Thyroid gland (tissue), 4 donors: Measurements from ENCODE around the gene THRB.

ENCODE experiments used
- POLR2A ChIP-seq, 2 donors: fragments of 450-650 bp; IDR thresholded peaks; one replicate each; pipeline ENCODE4 v1.6.1; 2017; ENCODE audit warnings: antibody characterized with exemption in 2 of 2, mild to moderate bottlenecking in 2 of 2, moderate library complexity in 1 of 2
- TF ChIP-seq, protein P1 (sequence below), 6 experiments: fragments of 200-600 bp in 3 of 6; fragments of 450-650 bp in 3 of 6; sonication (generic) in 3 of 6; IDR thresholded peaks; one replicate each; pipeline ENCODE4 v1.5.1; 2016 to 2019; ENCODE audit warnings: antibody characterized with exemption in 6 of 6, mild to moderate bottlenecking in 2 of 6, inconsistent platforms in 1 of 6, moderate library complexity in 1 of 6

DNA sequence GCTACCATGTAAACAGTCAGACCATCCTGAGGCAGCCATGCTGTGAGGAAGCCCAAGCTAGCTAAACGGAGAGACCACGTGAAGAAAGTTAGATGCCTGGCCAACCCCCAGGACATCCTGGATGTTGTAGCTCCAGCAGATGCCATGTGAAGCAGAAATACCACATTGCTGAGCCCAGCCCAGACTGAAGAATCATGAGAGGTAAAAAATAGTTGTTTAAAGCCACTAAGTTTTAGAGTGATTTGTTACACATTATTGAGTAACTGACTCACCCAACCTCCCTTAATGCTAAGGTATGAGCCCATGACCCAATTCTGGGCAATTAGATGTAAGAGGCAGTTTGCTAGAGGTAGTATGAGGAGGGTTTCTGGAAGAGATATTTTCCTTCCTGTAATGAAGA, 200.5 kb downstream of the THRB start:
- TF ChIP-seq, protein P1, sequence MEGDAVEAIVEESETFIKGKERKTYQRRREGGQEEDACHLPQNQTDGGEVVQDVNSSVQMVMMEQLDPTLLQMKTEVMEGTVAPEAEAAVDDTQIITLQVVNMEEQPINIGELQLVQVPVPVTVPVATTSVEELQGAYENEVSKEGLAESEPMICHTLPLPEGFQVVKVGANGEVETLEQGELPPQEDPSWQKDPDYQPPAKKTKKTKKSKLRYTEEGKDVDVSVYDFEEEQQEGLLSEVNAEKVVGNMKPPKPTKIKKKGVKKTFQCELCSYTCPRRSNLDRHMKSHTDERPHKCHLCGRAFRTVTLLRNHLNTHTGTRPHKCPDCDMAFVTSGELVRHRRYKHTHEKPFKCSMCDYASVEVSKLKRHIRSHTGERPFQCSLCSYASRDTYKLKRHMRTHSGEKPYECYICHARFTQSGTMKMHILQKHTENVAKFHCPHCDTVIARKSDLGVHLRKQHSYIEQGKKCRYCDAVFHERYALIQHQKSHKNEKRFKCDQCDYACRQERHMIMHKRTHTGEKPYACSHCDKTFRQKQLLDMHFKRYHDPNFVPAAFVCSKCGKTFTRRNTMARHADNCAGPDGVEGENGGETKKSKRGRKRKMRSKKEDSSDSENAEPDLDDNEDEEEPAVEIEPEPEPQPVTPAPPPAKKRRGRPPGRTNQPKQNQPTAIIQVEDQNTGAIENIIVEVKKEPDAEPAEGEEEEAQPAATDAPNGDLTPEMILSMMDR (IDR thresholded peaks at IDR 0.05) = no peak
- no peak for TF ChIP-seq POLR2A (IDR thresholded peaks at IDR 0.05)
